ENCODE data around the gene RNU6-1.

Gene RNU6-1

DNA sequence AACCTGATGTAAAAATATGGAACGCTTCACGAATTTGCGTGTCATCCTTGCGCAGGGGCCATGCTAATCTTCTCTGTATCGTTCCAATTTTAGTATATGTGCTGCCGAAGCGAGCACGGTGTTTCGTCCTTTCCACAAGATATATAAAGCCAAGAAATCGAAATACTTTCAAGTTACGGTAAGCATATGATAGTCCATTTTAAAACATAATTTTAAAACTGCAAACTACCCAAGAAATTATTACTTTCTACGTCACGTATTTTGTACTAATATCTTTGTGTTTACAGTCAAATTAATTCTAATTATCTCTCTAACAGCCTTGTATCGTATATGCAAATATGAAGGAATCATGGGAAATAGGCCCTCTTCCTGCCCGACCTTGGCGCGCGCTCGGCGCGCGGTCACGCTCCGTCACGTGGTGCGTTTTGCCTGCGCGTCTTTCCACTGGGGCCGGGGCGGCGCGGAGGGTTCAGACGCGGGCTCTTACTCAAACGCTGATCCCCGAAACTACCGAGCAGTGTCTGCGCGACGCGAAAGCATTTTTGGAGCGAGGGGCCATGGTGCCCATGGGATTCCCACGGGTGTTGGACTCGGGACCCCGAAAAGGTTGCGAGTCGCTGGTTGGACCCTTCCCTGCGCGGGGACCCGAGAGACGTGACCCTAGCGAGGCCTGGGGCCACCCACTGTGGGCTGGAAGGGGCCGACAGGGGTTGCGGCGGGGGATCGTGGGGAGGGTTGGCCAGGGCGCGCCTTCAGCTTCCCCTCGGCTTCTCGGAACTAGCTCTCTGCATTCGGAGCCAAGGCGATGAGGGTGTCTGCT lies at the start of gene RNU6-1:
Gene RNU6-1 (minus strand): TSS at position 117 of the 820 bp plus-strand sequence.
- Histone ChIP-seq H3K4me3 (ENCODE audit: low read depth, low read length, poor library complexity, severe bottlenecking) (peak within 1 kb of the TSS; percentile 76), H2AFZ (ENCODE audit: low read length) (peak within 1 kb of the TSS; percentile 91; the same call in 1 of the 2 replicates), H3K9me2 (ENCODE audit: low read depth, low read length) (no peaks in the 10 kb centered on the region), H3K9me3 (ENCODE audit: low read length) (no peaks in the 10 kb centered on the region), H3F3A (ENCODE audit: insufficient read depth, low read length) (no peaks in the 10 kb centered on the region), H4K20me1 (ENCODE audit: insufficient read depth, low read length) (no peaks in the 10 kb centered on the region), H3K79me2 (ENCODE audit: insufficient read depth, low read length) (no peaks in the 10 kb centered on the region), H3K27me3 (ENCODE audit: insufficient read depth, low read length) (no peaks in the 10 kb centered on the region), H3K27ac (ENCODE audit: low read depth, low read length, poor library complexity, severe bottlenecking) (peak within 1 kb of the TSS; percentile 87), H3K4me2 (ENCODE audit: low read length) (peak within 1 kb of the TSS; percentile 91), H3K9ac (ENCODE audit: low read length) (peak within 1 kb of the TSS; percentile 90), H3K36me3 (ENCODE audit: insufficient read depth, low read length) (no peaks in the 10 kb centered on the region), H3K4me1 (ENCODE audit: insufficient read depth, low read length, severe bottlenecking) (peaks cover 81% of the 10 kb centered on the region)
- TF ChIP-seq, protein P1, sequence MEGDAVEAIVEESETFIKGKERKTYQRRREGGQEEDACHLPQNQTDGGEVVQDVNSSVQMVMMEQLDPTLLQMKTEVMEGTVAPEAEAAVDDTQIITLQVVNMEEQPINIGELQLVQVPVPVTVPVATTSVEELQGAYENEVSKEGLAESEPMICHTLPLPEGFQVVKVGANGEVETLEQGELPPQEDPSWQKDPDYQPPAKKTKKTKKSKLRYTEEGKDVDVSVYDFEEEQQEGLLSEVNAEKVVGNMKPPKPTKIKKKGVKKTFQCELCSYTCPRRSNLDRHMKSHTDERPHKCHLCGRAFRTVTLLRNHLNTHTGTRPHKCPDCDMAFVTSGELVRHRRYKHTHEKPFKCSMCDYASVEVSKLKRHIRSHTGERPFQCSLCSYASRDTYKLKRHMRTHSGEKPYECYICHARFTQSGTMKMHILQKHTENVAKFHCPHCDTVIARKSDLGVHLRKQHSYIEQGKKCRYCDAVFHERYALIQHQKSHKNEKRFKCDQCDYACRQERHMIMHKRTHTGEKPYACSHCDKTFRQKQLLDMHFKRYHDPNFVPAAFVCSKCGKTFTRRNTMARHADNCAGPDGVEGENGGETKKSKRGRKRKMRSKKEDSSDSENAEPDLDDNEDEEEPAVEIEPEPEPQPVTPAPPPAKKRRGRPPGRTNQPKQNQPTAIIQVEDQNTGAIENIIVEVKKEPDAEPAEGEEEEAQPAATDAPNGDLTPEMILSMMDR (IDR thresholded peaks at IDR 0.05; ENCODE audit: low read length), result no peak
- TF ChIP-seq EZH2 (IDR thresholded peaks at IDR 0.05; ENCODE audit: borderline replicate concordance, low read length), result no peak

DNA sequence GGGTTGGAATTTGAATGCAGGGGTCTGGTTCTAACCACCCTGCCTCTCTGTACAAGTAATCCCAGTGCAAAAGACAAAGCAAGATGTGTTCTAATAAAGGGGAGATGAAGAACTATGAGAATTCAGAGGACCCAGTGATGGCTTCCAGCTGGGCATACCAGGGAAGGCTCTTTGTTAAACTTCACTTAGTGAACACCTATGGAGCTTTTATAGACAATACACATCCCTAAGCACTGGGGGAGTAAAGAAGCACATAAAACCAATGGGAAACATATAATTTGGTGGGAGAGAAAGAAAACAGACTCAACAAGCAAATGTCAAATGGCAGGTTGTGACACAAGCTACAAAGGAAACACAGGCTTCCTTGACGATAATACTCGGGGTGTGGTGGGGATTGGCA lies 47.9 kb upstream of the RNU6-1 start:
- Histone ChIP-seq H3K79me2 (ENCODE audit: insufficient read depth, low read length) (no peaks in the 10 kb centered on the region), H3K36me3 (ENCODE audit: insufficient read depth, low read length) (peaks cover 7% of the 10 kb centered on the region; the same call in 1 of the 2 replicates), H3K9me3 (ENCODE audit: low read length) (peaks cover 4% of the 10 kb centered on the region; the same call in 1 of the 2 replicates), H3K4me2 (ENCODE audit: low read length) (no peak overlapping the region), H4K20me1 (ENCODE audit: insufficient read depth, low read length) (no peaks in the 10 kb centered on the region), H3K27me3 (ENCODE audit: insufficient read depth, low read length) (no peaks in the 10 kb centered on the region), H3K4me1 (ENCODE audit: insufficient read depth, low read length, severe bottlenecking) (peaks cover 26% of the 10 kb centered on the region), H3K4me3 (ENCODE audit: low read depth, low read length, poor library complexity, severe bottlenecking) (no peak overlapping the region), H3K9ac (ENCODE audit: low read length) (no peak overlapping the region), H2AFZ (ENCODE audit: low read length) (no peak overlapping the region), H3F3A (ENCODE audit: insufficient read depth, low read length) (no peaks in the 10 kb centered on the region), H3K27ac (ENCODE audit: low read depth, low read length, poor library complexity, severe bottlenecking) (no peak overlapping the region), H3K9me2 (ENCODE audit: low read depth, low read length) (no peaks in the 10 kb centered on the region)
- TF ChIP-seq, protein P1 (IDR thresholded peaks at IDR 0.05; ENCODE audit: low read length), result no peak
- TF ChIP-seq EZH2 (IDR thresholded peaks at IDR 0.05; ENCODE audit: borderline replicate concordance, low read length), result no peak

DNA sequence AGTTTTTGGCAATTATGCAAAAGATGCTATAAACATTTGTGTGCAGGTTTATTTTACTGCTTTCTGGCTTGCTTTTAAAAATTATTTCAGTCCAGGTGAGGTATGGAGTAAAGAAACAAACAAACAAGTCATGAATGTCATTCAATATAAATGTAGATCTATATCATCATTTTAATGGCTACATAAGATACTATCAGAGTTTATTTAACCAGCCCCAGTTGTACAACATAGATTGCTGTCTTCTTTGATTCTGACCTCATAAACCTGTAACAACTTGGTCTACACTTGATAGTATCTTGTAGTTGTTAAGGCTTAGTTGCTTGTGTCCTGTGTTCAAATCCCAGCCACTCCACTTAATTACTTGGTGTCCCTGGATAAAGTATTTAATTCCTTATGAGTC lies 46.0 kb upstream of the RNU6-1 start:
- Histone ChIP-seq H3F3A (ENCODE audit: insufficient read depth, low read length) (no peaks in the 10 kb centered on the region), H3K9me3 (ENCODE audit: low read length) (peaks cover 4% of the 10 kb centered on the region; the same call in 1 of the 2 replicates), H3K27ac (ENCODE audit: low read depth, low read length, poor library complexity, severe bottlenecking) (no peak overlapping the region), H3K9ac (ENCODE audit: low read length) (no peak overlapping the region), H3K36me3 (ENCODE audit: insufficient read depth, low read length) (peaks cover 7% of the 10 kb centered on the region; the same call in 1 of the 2 replicates), H4K20me1 (ENCODE audit: insufficient read depth, low read length) (no peaks in the 10 kb centered on the region), H3K4me3 (ENCODE audit: low read depth, low read length, poor library complexity, severe bottlenecking) (no peak overlapping the region), H3K27me3 (ENCODE audit: insufficient read depth, low read length) (no peaks in the 10 kb centered on the region), H3K4me1 (ENCODE audit: insufficient read depth, low read length, severe bottlenecking) (peaks cover 46% of the 10 kb centered on the region), H3K79me2 (ENCODE audit: insufficient read depth, low read length) (no peaks in the 10 kb centered on the region), H2AFZ (ENCODE audit: low read length) (no peak overlapping the region), H3K9me2 (ENCODE audit: low read depth, low read length) (no peaks in the 10 kb centered on the region), H3K4me2 (ENCODE audit: low read length) (no peak overlapping the region)
- no peak for TF ChIP-seq EZH2 (IDR thresholded peaks at IDR 0.05; ENCODE audit: borderline replicate concordance, low read length)
- TF ChIP-seq, protein P1 (IDR thresholded peaks at IDR 0.05; ENCODE audit: low read length), result no peak

Measured in OCI-LY1 (cell line).